ENCODE results near the gene POC1A.

Gene POC1A

DNA sequence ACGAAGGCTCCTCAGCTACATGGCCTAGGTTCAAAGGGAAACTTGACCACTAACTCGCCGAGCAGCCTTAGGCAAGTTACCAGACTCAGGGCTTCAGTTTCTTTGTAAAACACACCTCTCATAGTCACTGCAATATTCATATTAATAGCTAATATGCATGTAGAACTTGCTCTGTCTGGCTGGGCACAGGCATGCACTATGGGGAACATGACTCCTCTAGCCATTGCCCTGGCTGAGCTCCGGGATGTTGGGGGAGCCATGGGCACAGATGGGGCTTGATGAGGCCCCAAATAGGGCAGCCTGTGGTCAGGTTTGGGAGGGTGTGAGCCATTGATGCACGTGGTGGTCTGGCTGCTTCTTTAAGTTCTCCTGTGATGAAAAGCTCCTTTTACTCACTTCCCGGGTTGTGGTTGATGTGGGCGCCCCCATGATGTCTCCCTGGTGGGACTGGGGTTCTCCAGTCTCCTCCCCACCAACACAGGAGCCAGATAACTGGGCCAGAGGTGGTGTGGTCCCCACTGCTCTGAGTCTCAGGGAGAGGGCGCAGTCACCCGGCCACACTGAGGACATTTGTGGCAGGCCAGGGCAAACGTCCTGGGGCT lies 68.4 kb downstream of the POC1A start:
- 94 to 96% methylated on average over 9 to 10 of the region's 10 CpGs for WGBS, 2 experiments (ENCODE audit: insufficient coverage in 2 of 2)
- no peaks in the 10 kb centered on the region for H3K9me3 ChIP-seq (ENCODE audit: control insufficient read depth, low read length)
- H3K4me3 ChIP-seq (ENCODE audit: extremely low read depth, insufficient read depth, low read length, poor library complexity, severe bottlenecking) = no peak overlapping the region
- peaks cover 39% of the 10 kb centered on the region for H3K4me1 ChIP-seq (ENCODE audit: control insufficient read depth, insufficient read depth, low read length, poor library complexity, severe bottlenecking)
- peaks cover 4% of the 10 kb centered on the region for H3K36me3 ChIP-seq (ENCODE audit: control insufficient read depth, insufficient read depth, low read length)
- no peak overlapping the region for H3K27ac ChIP-seq (ENCODE audit: low read depth, low read length, severe bottlenecking)

GRCh38 chr3:52084954-52085680 lies 69.1 kb downstream of the POC1A start:
- Histone ChIP-seq H3K4me3 (ENCODE audit: extremely low read depth, insufficient read depth, low read length, poor library complexity, severe bottlenecking) (no peak overlapping the region), H3K9me3 (ENCODE audit: control insufficient read depth, low read length) (no peaks in the 10 kb centered on the region), H3K27ac (ENCODE audit: low read depth, low read length, severe bottlenecking) (no peak overlapping the region), H3K4me1 (ENCODE audit: control insufficient read depth, insufficient read depth, low read length, poor library complexity, severe bottlenecking) (peaks cover 32% of the 10 kb centered on the region), H3K36me3 (ENCODE audit: control insufficient read depth, insufficient read depth, low read length) (peaks cover 4% of the 10 kb centered on the region)
- WGBS, 2 experiments (ENCODE audit: insufficient coverage in 2 of 2) = 91 to 94% methylated on average over 12 to 13 of the region's 13 CpGs

GRCh38 chr3:52084216-52084945 lies 69.8 kb downstream of the POC1A start:
- WGBS, 2 experiments (ENCODE audit: insufficient coverage in 2 of 2) = 90 to 94% methylated on average over 3 to 6 of the region's 9 CpGs
- Histone ChIP-seq H3K27ac (ENCODE audit: low read depth, low read length, severe bottlenecking) (no peak overlapping the region), H3K4me3 (ENCODE audit: extremely low read depth, insufficient read depth, low read length, poor library complexity, severe bottlenecking) (no peak overlapping the region), H3K9me3 (ENCODE audit: control insufficient read depth, low read length) (no peaks in the 10 kb centered on the region), H3K4me1 (ENCODE audit: control insufficient read depth, insufficient read depth, low read length, poor library complexity, severe bottlenecking) (peaks cover 25% of the 10 kb centered on the region), H3K36me3 (ENCODE audit: control insufficient read depth, insufficient read depth, low read length) (peaks cover 4% of the 10 kb centered on the region)

- Histone ChIP-seq H3K27ac (ENCODE audit: low read depth, low read length, severe bottlenecking) (no peak overlapping the region), H3K4me3 (ENCODE audit: extremely low read depth, insufficient read depth, low read length, poor library complexity, severe bottlenecking) (no peak overlapping the region), H3K4me1 (ENCODE audit: control insufficient read depth, insufficient read depth, low read length, poor library complexity, severe bottlenecking) (peaks cover 17% of the 10 kb centered on the region), H3K9me3 (ENCODE audit: control insufficient read depth, low read length) (no peaks in the 10 kb centered on the region), H3K36me3 (ENCODE audit: control insufficient read depth, insufficient read depth, low read length) (peaks cover 4% of the 10 kb centered on the region)
- WGBS, 2 experiments (ENCODE audit: insufficient coverage in 2 of 2) = 95 to 100% methylated on average over 3 to 4 of the region's 5 CpGs
Observed at GRCh38 chr3:52083556-52084087, 70.6 kb downstream of the POC1A start.

- H3K36me3 ChIP-seq (ENCODE audit: control insufficient read depth, insufficient read depth, low read length) = no peaks in the 10 kb centered on the region
- no peak overlapping the region for H3K4me3 ChIP-seq (ENCODE audit: extremely low read depth, insufficient read depth, low read length, poor library complexity, severe bottlenecking)
- H3K27ac ChIP-seq (ENCODE audit: low read depth, low read length, severe bottlenecking) = no peak overlapping the region
- 93 to 97% methylated on average over 6 to 8 of the region's 8 CpGs for WGBS, 2 experiments (ENCODE audit: insufficient coverage in 2 of 2)
- peaks cover 11% of the 10 kb centered on the region for H3K4me1 ChIP-seq (ENCODE audit: control insufficient read depth, insufficient read depth, low read length, poor library complexity, severe bottlenecking)
- H3K9me3 ChIP-seq (ENCODE audit: control insufficient read depth, low read length) = no peaks in the 10 kb centered on the region
Observed at GRCh38 chr3:52082951-52083350, 71.3 kb downstream of the POC1A start.

DNA sequence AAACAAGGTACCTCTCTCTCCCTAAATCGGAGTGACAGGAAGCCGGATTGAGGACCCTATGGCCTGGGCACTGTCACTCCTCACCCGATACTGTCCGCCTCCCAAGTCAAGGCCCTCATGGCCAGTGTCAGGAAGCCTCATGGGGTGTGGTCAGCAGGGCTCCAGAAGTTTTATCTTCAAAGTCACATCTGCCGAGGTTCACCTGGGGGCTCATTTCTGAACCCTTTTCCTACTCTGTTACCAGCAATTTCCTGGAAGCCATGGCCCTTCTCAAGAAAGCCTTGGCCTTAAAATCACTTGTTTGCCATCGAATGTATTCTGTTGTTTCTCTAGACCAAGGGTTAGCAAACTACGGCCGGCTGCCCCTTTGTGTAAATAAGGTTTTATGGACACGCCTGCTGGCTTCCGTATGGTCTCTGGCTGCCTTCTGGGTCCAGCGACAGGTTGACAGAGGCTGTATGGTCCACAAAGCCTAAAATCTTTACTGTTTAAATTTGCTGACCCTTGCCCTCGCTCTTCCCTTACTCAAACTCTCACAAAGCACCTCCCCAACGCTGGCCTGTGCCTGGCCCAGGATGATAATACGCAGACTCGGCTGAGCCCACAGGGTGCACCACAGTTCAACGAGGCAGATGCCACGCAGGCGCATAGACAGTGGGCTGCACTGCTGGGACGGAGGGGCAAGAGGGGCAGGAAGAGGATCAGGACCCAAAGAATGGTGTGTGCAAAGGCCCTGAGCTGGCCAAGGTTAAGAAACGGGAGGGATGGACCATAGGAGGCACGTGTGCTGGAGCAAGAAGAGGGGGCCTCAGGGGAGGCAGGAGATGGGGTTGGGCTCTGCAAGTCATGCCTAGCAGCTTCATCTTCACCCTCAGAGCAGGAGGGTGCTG lies 73.1 kb downstream of the POC1A start:
- no peak overlapping the region for H3K4me3 ChIP-seq (ENCODE audit: extremely low read depth, insufficient read depth, low read length, poor library complexity, severe bottlenecking)
- no peak overlapping the region for H3K27ac ChIP-seq (ENCODE audit: low read depth, low read length, severe bottlenecking)
- WGBS, 2 experiments (ENCODE audit: insufficient coverage in 2 of 2) = 89% methylated on average over 18 to 20 of the region's 21 CpGs
- H3K4me1 ChIP-seq (ENCODE audit: control insufficient read depth, insufficient read depth, low read length, poor library complexity, severe bottlenecking) = no peaks in the 10 kb centered on the region
- no peaks in the 10 kb centered on the region for H3K36me3 ChIP-seq (ENCODE audit: control insufficient read depth, insufficient read depth, low read length)
- no peaks in the 10 kb centered on the region for H3K9me3 ChIP-seq (ENCODE audit: control insufficient read depth, low read length)

DNA sequence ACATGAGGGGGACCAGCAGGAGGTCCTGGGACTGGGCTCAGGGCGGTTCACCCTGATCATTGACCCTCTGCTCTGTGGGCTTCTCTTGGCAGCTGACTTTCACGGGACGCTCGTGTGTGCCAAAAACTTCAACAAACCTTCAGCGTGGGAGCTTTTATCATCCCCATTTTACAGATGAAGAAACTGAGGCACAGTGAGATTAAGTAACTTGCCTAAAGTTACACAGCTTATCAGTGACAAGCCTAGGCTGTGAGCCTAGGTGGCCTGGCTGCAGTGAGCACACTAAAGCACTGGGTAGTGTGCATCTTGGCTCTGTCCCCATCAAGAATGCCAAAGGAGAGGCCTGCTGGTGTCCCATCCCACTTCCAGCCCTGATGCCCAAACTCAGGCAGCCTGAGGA lies 74.3 kb downstream of the POC1A start:
- H3K27ac ChIP-seq (ENCODE audit: low read depth, low read length, severe bottlenecking) = no peak overlapping the region
- no peak overlapping the region for H3K4me3 ChIP-seq (ENCODE audit: extremely low read depth, insufficient read depth, low read length, poor library complexity, severe bottlenecking)
- H3K36me3 ChIP-seq (ENCODE audit: control insufficient read depth, insufficient read depth, low read length) = peaks cover 7% of the 10 kb centered on the region
- 94 to 100% methylated on average over 1 to 5 of the region's 5 CpGs for WGBS, 2 experiments (ENCODE audit: insufficient coverage in 2 of 2)
- no peaks in the 10 kb centered on the region for H3K4me1 ChIP-seq (ENCODE audit: control insufficient read depth, insufficient read depth, low read length, poor library complexity, severe bottlenecking)
- no peaks in the 10 kb centered on the region for H3K9me3 ChIP-seq (ENCODE audit: control insufficient read depth, low read length)

GRCh38 chr3:52078781-52079560 lies 75.3 kb downstream of the POC1A start:
- H3K4me3 ChIP-seq (ENCODE audit: extremely low read depth, insufficient read depth, low read length, poor library complexity, severe bottlenecking) = no peak overlapping the region
- 93 to 96% methylated on average over 18 to 19 of the region's 19 CpGs for WGBS, 2 experiments (ENCODE audit: insufficient coverage in 2 of 2)
- no peak overlapping the region for H3K27ac ChIP-seq (ENCODE audit: low read depth, low read length, severe bottlenecking)
- H3K36me3 ChIP-seq (ENCODE audit: control insufficient read depth, insufficient read depth, low read length) = peaks cover 14% of the 10 kb centered on the region
- no peaks in the 10 kb centered on the region for H3K4me1 ChIP-seq (ENCODE audit: control insufficient read depth, insufficient read depth, low read length, poor library complexity, severe bottlenecking)
- H3K9me3 ChIP-seq (ENCODE audit: control insufficient read depth, low read length) = no peaks in the 10 kb centered on the region

- Histone ChIP-seq H3K4me1 (ENCODE audit: control insufficient read depth, insufficient read depth, low read length, poor library complexity, severe bottlenecking) (no peaks in the 10 kb centered on the region), H3K27ac (ENCODE audit: low read depth, low read length, severe bottlenecking) (peak overlapping the region; percentile 90), H3K4me3 (ENCODE audit: extremely low read depth, insufficient read depth, low read length, poor library complexity, severe bottlenecking) (no peak overlapping the region), H3K36me3 (ENCODE audit: control insufficient read depth, insufficient read depth, low read length) (peaks cover 17% of the 10 kb centered on the region), H3K9me3 (ENCODE audit: control insufficient read depth, low read length) (no peaks in the 10 kb centered on the region)
- WGBS, 2 experiments (ENCODE audit: insufficient coverage in 2 of 2) = 85 to 100% methylated on average over 1 to 2 of the region's 3 CpGs
Observed at GRCh38 chr3:52077925-52078324, 76.3 kb downstream of the POC1A start.
